Measurements from ENCODE around the gene OSBPL2.

The OSBPL2 gene

GRCh38 chr20:62287759-62288534 lies 49.6 kb downstream of the OSBPL2 start:
- no peak for DNase-seq

DNA sequence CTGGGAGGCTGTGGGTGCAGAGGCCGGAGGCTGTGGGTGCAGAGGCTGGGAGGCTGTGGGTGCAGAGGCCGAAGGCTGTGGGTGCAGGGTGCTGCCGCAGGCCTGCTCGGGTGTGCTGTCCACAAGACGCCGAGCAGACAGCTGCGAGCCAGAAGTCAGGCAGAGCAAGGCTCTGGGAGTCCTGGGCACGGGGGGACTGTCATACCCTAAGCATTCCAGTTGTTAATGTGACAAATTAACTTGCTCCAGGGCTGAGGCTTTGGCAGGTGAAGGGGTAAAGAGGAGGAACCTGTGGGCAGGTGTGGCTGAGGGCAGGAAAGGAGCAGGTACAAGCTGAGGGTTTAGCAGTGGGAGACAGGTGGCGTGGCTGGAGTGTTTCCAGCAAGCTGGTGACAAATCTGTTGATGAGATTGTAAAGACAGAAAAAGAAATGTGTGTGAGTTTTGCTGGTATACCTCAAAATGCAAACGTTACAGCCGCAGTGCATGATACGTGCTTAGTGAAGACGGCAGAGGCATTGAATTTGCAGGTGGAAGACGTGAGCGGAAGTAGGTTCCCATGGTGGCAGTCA lies 50.3 kb downstream of the OSBPL2 start:
- DNase-seq, result no peak

- DNase-seq, result no peak
Observed at GRCh38 chr20:62289131-62289530, 50.8 kb downstream of the OSBPL2 start.

GRCh38 chr20:62289898-62290297 lies 51.6 kb downstream of the OSBPL2 start:
- DNase-seq, result no peak

GRCh38 chr20:62291251-62292066 lies 53.1 kb downstream of the OSBPL2 start:
- no peak for DNase-seq

GRCh38 chr20:62292108-62292507 lies 53.8 kb downstream of the OSBPL2 start:
- DNase-seq, result no peak

DNA sequence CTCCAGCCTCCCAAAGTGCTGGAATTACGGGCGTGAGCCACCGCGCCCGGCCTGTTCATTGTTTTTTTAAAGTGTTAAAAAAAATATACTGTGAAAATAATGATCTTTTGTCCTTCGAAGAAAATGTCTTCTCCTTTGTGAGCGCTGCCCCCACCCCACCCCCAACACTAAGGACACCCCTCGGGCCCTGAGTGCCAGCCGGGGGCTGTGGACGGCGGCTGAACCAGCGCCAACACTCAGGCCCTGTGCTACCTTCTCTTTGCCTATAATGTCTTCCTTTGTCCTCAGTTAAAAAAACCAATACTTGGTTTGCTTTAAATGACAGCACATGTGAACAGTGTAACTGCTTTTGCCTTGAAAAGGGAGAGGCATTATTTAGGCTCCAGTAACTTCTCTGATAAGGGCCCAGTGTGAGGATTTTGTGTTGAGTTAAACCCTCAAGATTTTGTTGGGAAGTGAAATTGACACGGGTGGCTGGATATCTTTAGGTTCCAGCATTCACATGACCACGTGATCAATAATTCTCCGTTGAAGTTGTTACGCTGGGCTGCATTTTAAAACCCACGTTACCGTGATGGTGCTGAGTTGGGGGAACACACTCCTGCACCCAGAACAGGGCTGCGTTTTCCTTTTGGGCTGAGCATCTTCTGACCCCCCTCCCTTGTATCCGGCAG lies 54.9 kb downstream of the OSBPL2 start:
- DNase-seq, result no peak

- no peak for DNase-seq
Observed at GRCh38 chr20:62293946-62294345, 55.6 kb downstream of the OSBPL2 start.

DNA sequence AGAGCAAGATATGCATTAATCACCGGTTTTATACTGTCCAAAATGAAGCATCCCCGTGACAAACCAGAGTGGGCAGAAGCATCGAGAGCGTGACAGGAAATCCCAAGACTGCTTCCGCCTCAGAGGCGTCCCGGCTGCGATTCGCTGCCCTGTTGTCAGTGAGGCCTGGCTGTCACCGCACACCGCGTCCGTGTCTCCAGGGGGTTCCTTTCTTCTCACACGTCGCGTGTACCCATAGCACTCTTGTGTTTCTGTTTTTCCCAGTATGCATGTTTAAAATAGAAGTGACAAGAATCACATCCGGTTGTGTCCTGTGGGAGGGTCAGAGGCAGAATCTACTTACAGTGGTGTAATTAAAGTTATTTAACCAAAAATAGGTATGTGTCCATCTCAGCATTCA lies 56.2 kb downstream of the OSBPL2 start:
- no peak for DNase-seq

DNA sequence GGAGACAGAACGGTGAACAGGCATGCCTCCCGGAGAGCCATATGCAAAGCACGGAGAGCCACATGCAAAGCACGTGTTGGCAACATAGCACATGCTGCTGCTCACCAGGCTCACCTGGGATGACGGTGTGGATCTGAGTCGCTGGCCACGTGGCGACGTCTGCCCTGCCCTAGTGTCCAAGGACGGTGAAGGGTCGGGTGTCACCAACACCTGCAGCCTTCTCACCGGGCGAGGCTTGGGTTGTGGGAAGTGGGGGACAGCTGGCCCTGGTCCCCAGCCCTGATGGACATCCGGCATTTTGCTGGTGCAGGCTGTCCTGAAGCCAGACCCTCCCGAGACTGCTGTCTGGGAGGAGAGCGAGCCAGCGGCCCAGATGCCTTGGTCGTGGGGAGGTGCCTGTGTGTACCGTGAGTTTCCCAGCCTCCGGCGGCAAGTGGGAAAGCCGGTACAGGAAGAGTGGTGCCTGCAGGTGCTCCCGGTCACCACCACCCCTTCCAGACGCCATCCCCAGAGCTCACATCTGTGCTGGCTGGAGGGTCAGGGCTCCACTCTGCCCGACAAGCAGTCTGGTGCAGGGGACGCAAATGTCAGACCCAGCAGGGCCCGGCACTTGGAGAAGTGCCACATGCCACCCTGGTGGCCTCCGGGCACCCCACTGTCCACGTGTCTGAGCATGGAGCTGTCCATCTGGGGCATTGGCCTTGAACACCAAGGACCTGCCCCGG lies 58.6 kb downstream of the OSBPL2 start:
- DNase-seq, result no peak

DNA sequence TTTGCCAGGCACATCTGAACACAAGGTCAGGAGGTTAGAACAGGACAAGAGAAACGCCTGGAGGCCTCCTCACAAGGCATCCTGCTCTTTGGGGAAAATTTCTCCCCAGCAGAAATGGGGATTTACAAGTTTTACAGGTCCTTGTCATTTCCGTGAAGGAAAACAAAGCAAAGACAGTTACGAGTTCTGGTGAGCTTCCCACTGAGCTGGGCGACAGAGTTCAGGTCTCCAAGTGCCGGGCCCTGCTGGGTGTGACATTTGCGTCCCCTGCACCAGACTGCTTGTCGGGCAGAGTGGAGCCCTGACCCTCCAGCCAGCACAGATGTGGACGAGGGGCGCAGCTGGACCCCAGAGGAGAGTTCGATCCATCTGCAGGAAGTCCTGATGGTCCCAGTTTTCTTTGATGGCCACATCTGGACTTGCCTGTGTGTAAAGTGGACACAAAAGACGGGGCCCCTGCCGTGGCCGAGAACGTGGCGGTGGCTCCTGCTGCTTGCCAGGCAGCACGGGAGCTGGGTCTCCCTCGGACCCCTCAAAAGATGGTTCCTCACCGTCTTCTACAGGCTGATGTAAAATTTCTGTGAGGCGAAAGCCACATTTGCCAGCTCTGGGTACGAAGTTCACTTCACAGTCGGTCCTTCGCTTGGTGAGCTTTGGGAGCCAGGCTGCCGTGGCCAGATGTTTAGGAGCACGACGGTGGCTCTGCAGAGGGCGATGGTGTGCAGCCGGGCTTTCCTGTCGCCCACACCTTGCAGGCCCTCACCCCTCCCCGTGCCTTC lies 59.3 kb downstream of the OSBPL2 start:
- DNase-seq, result no peak

DNA sequence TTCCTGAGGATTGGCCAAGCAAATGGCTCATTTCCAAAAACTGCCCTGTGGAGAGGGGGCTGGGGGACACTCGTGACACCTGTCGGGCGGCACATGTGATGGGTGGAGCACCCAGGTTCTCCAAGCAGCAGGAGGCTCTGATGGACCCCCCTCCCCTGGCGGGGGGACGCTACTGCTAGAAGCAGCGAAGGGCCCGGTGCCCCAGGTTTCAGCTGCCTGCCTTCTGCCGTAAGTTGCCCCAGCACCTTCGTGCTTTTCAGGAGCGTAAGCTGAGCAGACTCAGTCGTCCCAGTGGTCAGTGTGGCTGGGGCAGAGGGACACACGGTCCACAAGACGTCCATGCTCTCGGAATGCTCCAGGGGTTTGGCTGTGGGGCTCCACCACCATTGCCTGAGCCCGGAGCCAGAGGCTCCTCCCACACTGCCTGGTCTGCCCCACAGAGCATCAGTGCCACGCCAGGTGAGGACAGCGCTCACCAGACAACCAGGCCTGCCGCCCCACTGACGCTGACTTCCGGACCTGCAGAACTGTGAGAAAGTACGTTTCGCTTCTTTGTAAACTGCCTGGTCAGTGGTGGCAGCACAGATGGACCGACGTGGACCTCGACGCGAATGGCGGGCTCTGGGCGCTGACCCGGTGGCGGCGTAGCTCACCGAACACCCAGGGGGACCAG lies 60.4 kb downstream of the OSBPL2 start:
- DNase-seq, result no peak

DNA sequence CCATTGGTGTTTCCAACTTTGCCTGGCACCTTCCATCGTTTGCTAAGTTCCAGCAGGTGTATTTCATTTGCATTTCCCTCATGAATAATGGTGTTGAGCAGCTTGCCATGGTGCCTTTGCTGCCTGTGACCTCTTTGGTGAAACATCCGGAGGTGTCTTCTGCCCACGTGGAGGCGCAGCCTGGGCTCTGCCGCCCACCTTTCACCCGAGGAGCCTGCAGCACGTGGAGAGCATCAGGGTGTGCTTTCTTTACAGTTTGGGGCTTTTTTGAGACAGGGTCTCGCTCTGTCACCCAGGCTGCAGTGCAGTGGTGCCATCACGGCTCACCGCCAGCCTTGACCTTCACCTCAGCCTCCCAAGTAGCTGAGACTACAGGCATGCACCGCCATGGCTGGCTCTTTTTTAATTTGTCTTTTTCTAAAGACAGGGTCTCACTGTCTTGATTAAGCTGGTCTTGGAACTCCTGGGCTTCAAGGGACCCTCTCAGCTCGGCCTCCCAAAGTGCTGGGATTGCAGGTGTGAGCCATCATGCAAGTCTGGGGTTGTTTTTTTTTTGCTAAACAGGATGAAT lies 61.4 kb downstream of the OSBPL2 start:
- DNase-seq, result no peak

DNA sequence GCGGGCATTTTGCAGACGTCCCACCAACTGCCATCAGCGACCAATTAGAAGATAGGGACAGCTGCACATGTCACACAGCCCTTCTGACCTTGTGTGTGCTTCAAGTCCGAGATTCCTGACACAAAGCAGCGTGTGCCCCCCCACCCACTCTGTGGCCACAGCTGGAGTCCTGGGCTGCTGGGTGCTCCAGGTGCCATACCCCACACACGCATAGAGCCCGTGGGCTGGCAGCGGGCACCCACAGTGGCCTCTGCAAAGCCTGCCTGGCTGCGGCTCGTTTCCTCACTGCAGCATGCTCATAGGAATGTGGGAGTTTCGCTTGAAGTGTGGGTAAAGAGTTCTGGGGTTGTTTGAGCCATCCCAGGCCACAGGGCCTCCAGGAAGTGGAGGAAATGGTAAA lies 62.0 kb downstream of the OSBPL2 start:
- DNase-seq, result no peak

DNA sequence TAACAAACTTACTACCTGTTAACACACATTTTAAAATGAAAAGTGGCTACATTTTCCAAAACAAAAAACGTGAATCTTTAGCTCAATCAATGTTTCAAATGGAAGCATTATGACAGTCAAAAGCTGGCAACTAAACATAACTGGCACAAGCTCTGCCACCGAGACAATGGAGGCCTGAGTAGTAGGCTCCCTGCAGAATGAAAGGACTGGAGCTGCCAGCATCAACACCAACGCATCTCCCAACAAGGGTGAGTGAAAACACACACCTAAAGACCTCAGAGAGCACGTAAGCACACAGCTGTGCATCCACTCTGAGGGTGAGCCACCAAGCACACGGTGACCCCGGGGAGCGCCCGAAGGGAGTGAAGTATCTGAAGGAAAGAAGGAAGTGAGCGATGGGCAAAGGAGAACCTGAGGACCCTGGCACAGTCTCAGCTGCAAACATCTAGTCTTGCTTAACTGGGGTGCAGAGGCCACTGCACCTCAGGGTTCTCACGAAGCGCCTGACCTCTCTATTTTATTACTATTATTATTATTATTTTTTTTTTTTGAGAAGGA lies 62.9 kb downstream of the OSBPL2 start:
- no peak for DNase-seq

DNA sequence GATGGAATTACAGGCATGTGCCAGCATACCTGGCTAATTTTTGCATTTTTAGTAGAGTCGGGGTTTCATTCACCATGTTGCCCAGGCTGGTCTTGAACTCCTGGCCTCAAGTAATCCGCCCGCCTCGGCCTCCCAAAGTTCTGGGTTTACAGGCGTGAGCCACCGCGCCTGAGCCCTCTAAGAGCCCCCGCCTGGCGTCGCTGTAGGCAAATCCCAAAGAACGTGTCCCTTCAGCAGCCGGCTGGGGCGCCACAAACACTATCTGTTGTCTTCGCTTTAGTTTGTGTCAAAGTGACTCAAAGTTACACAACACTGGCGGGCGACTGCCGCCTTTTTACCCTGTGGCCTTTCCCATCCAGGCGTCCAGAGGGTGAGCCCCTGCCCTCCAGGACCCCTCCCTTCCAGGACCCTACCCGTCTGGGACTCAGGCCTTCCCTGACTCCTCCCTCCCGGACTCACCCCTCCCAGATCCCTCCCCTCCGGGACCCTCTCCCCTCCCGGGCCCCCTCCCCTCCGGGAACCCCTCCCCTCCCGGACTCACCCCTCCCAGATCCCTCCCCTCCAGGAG lies 63.5 kb downstream of the OSBPL2 start:
- DNase-seq, result peak; percentile 91 to 93

GRCh38 chr20:62302341-62303061 lies 64.2 kb downstream of the OSBPL2 start, which contains the start of gene ADRM1:
Gene ADRM1, plus strand, starts transcription at chr20:62302997. Its CDS starts 572 bp downstream, at chr20:62303569.
- DNase-seq, result peak; percentile 94 to 95

DNA sequence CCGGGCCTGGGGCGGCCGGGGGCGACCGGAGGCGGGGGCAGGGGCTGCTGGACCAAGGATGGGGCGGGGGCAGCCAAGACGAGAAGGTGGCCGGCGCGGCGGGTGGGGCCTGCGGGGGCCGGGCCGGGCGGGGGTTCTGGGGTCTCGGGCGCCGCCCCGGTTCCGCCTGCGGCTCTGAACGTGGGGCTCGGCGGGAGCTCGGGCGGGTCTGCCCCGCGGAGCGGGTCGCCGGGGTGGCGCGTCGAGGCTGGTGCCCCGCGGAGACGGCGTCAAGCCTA lies 64.7 kb downstream of the OSBPL2 start:
- DNase-seq, result no peak

Measured in activated CD4-positive, alpha-beta T cell treated with anti-CD3 and anti-CD28 coated beads, Interleukin-2, amount 50 U/mL, for 48 hours (primary cell).